ENCODE measurements around the gene ACOT9.

DNA sequence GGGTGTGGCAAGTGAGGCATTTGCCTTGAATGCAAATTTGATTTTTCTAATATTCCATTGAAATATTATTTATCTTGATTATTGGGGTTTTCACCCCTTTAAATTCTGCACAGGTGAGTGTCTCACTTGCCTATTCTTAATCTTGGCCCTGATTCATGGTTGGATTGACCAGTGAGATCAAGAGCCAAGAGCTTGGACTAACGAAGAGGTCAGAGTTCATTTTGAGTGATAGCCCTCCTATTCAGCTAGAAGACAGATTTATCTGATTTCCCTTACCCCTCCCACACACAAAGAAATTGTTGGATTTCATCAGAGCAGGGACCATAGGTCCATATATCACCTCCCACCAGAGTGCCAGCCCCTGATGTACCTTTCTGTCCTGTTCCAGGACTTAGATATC is 11.6 kb upstream of the ACOT9 start:
- TF ChIP-seq POLR2A (IDR thresholded peaks at IDR 0.05; ENCODE audit: low read depth, low read length) (no peak), TAF1 (IDR thresholded peaks at IDR 0.05; ENCODE audit: borderline replicate concordance, low read depth, low read length) (no peak), POLR2AphosphoS5 (IDR thresholded peaks at IDR 0.05; ENCODE audit: low read depth, low read length) (no peak)

All from GM12892 (cell line).